WI38 (cell line): ENCODE data around the gene VCX3A.
"Not testable (repeated sequence)": the region's sequence is repeated elsewhere in the genome, so short reads cannot be mapped to it uniquely, and the experiment has no call there.

Source experiments
- H3K4me3 ChIP-seq: 2 replicates; pipeline ENCODE4 v1.5.1; 2011; ENCODE audit warnings: low read depth, mild to moderate bottlenecking, control low read depth, low read length
- TF ChIP-seq, protein P1 (sequence below): IDR thresholded peaks from 2 replicates; pipeline ENCODE4 v1.5.1; 2012; ENCODE audit warnings: low read depth, mild to moderate bottlenecking, control low read depth, low read length

VCX3A gene

GRCh38 chrX:6535018-6535417, at the start of gene VCX3A:
TSS of gene VCX3A (minus strand) at chrX:6535118. CDS start at chrX:6534497, 621 bp downstream.
- not testable (repeated sequence) for H3K4me3 ChIP-seq

- TF ChIP-seq, protein P1, sequence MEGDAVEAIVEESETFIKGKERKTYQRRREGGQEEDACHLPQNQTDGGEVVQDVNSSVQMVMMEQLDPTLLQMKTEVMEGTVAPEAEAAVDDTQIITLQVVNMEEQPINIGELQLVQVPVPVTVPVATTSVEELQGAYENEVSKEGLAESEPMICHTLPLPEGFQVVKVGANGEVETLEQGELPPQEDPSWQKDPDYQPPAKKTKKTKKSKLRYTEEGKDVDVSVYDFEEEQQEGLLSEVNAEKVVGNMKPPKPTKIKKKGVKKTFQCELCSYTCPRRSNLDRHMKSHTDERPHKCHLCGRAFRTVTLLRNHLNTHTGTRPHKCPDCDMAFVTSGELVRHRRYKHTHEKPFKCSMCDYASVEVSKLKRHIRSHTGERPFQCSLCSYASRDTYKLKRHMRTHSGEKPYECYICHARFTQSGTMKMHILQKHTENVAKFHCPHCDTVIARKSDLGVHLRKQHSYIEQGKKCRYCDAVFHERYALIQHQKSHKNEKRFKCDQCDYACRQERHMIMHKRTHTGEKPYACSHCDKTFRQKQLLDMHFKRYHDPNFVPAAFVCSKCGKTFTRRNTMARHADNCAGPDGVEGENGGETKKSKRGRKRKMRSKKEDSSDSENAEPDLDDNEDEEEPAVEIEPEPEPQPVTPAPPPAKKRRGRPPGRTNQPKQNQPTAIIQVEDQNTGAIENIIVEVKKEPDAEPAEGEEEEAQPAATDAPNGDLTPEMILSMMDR, result no peak
- H3K4me3 ChIP-seq, result no peak overlapping the region
Measured at GRCh38 chrX:6574762-6575161, 39.8 kb upstream of the VCX3A start.

- TF ChIP-seq, protein P1, result no peak
- H3K4me3 ChIP-seq, result no peak overlapping the region
Measured at GRCh38 chrX:6568031-6568430, 33.1 kb upstream of the VCX3A start.

GRCh38 chrX:6558979-6559378, 24.1 kb upstream of the VCX3A start:
- TF ChIP-seq, protein P1, result no peak
- H3K4me3 ChIP-seq, result no peak overlapping the region

- TF ChIP-seq, protein P1, result no peak
- no peak overlapping the region for H3K4me3 ChIP-seq
Measured at GRCh38 chrX:6557690-6558089, 22.8 kb upstream of the VCX3A start.

DNA sequence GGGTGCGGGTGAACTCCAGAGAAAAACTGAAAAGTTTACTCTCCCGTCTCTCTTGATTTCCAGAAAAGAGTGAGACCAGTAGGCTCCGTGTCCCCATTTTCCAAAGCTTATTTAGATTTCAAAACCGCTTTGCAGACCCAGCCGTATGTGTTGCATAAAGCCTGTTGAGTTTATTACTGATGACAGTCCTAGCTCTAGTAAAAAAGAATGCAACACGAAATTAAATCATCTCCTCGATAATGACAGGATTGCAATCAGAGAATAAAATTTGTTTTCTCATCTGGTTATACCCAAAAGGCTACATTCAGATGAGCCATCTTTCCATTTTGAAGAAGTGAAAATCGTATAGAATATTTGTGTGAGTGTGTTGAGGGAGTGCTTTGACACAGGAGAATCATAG, 16.1 kb upstream of the VCX3A start:
- TF ChIP-seq, protein P1, result no peak
- H3K4me3 ChIP-seq, result no peak overlapping the region

- TF ChIP-seq, protein P1, result no peak
- no peak overlapping the region for H3K4me3 ChIP-seq
Measured at GRCh38 chrX:6545712-6546111, 10.8 kb upstream of the VCX3A start.

GRCh38 chrX:6526564-6527136, 8.3 kb downstream of the VCX3A start:
- TF ChIP-seq, protein P1, result no peak
- no peak overlapping the region for H3K4me3 ChIP-seq
